GM12873 (cell line): ENCODE measurements around the gene GVQW3.

Experiments used
- CTCF ChIP-seq: IDR thresholded peaks from 2 replicates; pipeline ENCODE4 v1.5.1; 2012; ENCODE audit warnings: low read depth, mild to moderate bottlenecking, moderate library complexity, low read length, control low read depth; ENCODE audit not compliant: insufficient read depth; ENCODE audit errors: missing control alignments

The GVQW3 gene

GRCh38 chr11:76380977-76381719, at the start of gene GVQW3, which contains the start of gene THAP12:
GVQW3 (plus strand) TSS chr11:76381323; CDS start chr11:76381829, 506 bp downstream.
THAP12 (minus strand) TSS chr11:76381132; CDS start chr11:76380836, 296 bp downstream.
- peak; percentile 21 for TF ChIP-seq CTCF

GRCh38 chr11:76334826-76335389, 46.2 kb upstream of the GVQW3 start:
- no peak for TF ChIP-seq CTCF

DNA sequence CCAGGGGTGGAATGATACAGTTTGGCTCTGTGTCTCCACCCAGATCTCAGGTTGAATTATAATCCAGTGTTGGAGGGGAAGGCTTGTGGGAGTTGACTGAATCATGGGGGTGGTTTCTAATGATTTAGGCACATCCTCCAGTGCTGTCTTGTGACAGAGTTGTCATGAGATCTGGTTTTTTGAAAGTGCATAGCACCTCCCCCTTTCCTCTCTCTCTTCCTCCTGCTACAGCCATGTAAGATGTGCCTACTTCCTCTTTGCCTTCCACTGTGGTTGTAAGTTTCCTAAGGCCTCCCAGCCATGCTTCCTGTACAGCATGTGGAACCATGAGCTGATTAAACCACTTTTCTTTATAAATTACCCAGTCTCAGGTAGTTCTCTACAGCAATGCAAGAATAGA, 45.3 kb upstream of the GVQW3 start:
- no peak for TF ChIP-seq CTCF

DNA sequence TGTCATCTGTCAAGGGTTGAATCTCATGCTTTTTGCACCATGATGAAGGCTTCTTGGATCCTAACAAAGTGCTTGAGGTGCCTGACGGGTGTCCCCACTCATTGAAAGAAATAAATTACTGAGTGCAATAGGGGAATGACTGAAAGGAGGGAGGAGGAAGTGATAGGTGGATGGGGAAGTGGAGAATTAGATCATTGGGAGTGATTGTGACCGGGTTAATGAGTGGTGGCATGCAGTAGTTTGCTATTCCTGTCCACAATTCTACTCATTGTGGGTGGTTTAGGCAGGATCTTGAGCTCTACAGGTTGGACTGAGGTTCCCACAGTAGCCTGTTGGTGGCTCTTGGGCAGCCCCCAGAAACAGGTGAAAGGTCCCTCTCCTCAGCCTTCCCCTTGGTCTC, 44.5 kb upstream of the GVQW3 start:
- no peak for TF ChIP-seq CTCF

DNA sequence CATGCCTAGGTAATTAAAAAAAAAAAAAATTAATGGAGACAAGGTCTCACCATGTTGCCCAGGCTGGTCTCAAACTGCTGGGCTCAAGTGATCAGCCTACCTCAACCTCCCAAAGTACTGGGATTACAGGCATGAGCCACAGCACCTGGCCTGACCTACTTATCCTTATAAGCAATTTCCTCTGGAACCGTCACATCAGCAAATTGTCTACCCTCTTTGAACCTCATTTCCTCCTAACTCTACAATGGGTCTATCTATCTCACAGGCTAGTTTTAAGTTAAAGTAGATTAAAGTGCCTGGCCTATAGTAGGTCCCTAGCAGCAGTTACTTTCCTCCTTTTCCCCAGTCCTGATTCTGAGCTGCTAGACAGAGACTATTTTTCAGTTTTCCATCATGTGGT, 43.7 kb upstream of the GVQW3 start:
- TF ChIP-seq CTCF, result no peak

DNA sequence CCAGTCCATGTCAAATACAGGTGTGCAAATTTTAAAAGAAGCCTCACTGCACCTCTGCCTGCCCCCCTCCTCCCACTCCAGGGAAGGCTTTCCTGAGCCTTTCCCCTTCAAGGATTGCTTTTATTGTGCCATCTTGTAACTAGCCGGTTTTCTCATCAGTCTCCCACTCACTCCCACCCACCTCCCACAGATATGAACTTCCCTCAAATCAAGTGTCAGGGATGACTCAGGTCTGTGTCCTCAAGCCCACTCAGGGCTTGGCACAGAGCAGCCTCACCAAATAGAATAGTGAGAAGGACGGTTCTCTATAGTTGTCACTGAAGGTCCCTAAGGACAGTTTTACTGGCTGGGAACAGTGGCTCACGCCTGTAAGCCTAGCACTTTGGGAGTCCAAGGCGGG, 43.2 kb upstream of the GVQW3 start:
- no peak for TF ChIP-seq CTCF

DNA sequence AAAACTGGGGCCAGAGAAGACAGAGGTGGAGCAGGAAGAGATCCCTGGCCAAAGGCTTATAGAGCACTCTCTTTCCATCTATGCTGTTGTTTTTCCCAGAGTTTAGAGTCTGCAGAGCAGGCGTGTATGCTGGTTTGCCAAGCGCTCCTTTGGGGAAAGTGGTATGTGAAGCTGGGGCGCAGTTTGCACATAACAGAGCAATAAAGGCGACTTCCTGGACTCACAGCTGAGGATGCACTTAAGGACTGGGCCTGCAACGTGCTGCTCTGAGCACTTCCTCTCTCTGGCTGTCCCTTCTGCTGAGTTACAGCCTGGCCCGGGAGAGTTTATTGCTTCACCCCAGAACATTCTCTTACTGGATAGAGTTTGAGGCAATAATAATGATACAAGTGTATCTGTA, 41.9 kb upstream of the GVQW3 start:
- no peak for TF ChIP-seq CTCF
